Gastrocnemius medialis (tissue), 4 donors: ENCODE measurements around the gene ATRNL1.

Experiments used
- CTCF ChIP-seq, 5 experiments: fragments of 450-650 bp in 3 of 5; fragments of 200-600 bp in 2 of 5; sonication (generic) in 2 of 5; IDR thresholded peaks in 4 of 5; conservative IDR thresholded peaks in 1 of 5; 1 replicate in 4 of 5; 2 replicates in 1 of 5; pipeline ENCODE4 v1.5.1; 2016 to 2019; ENCODE audit warnings: antibody characterized with exemption in 5 of 5, mild to moderate bottlenecking in 3 of 5, moderate library complexity in 3 of 5
- POLR2A ChIP-seq, 2 donors: fragments of 450-650 bp; IDR thresholded peaks; one replicate each; pipeline ENCODE4 v1.6.1; 2017; ENCODE audit warnings: antibody characterized with exemption in 2 of 2, mild to moderate bottlenecking in 2 of 2, moderate library complexity in 2 of 2

DNA sequence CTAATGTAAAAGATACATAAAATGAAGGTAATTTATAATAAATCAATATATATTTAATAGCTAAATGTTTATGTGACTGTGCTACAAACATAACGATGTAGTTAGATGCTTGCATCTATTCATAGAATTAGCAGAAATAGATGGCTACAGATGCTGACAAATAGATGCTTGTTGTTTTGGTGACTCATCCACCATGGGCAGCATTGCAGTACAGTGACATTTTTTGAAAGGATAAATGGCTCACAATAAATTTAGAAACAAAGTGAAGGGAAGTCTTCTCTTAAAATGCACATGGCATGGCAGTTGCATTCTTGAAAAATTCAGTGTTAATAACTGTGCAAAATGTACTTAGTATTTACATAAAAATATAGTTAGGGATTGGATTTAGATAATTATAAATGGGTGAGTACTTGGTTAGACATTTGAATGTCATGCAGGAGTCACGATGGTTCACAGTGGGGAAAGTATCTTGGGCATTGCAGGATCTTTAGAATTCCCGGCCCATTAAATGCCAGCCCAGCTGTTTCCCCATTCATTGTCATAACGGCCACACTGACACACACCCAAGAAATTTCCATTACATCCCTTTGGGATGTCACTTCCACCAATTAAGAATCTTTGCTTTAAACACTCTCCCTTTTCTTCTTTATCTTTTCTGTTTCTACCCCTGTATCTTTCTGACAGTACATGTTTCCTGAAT is 564.1 kb downstream of the ATRNL1 start:
- TF ChIP-seq POLR2A (IDR thresholded peaks at IDR 0.05) (no peak), CTCF (IDR thresholded peaks at IDR 0.05 in 4 of 5, conservative IDR thresholded peaks at IDR 0.05 in 1 of 5) (no peak)
